Stimulated activated CD8-positive, alpha-beta memory T cell treated with anti-CD3 and anti-CD28 coated beads, Interleukin-15, amount 100 ng/mL, for 4 hours (primary cell): ENCODE measurements around the gene PAEP.

Experiments
- DNase-seq, 2 donors: peaks; one replicate each; pipeline ENCODE4 v3.0.0-alpha.2; 2020; ENCODE audit warnings: low read depth in 2 of 2

Gene PAEP

GRCh38 chr9:135614821-135615665, 53.5 kb downstream of the PAEP start:
- DNase-seq = no peak

- no peak for DNase-seq
Observed at GRCh38 chr9:135615666-135616618, 54.4 kb downstream of the PAEP start.
